Measurements from ENCODE around the gene GARIN5A.

GRCh38 chr19:50435627-50436026 lies 41.0 kb downstream of the GARIN5A start:
- TF ChIP-seq CTCF (IDR thresholded peaks at IDR 0.05) (no peak), POLR2A (IDR thresholded peaks at IDR 0.05) (no peak)
